Stimulated activated CD8-positive, alpha-beta memory T cell treated with anti-CD3 and anti-CD28 coated beads, Interleukin-15, amount 100 ng/mL, for 48 hours (primary cell): ENCODE results near the gene CALHM3.

ENCODE experiments used
- DNase-seq, 2 donors: peaks; one replicate each; pipeline ENCODE4 v3.0.0-alpha.2; 2020; ENCODE audit warnings: low read depth in 2 of 2

CALHM3 gene

DNA sequence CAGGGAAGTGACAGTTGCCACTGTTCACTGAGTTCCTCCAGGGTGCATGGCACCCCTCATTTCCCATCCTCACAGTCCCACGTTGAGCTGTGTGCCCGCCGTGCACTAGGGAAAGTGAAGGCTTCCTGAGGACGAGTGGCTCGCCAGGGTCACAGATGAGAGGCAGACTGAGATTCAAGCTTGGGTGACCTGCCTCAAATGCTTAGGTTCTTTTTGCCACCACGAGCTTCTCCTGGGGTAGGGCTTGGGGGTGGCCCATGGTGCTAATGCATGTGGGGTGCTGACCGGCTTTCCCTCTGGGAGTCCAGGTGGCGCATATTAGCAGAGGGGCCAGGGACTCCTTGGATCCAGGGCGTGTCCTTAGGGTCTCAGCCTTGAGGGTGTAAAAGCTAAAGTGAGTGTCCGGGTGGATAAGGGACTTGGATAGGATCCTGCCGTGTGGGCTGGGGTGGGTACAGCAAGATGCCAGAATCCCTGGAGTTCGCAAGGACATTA is 28.8 kb downstream of the CALHM3 start:
- DNase-seq, result no peak

GRCh38 chr10:103449208-103450144 is 29.6 kb downstream of the CALHM3 start:
- no peak for DNase-seq

DNA sequence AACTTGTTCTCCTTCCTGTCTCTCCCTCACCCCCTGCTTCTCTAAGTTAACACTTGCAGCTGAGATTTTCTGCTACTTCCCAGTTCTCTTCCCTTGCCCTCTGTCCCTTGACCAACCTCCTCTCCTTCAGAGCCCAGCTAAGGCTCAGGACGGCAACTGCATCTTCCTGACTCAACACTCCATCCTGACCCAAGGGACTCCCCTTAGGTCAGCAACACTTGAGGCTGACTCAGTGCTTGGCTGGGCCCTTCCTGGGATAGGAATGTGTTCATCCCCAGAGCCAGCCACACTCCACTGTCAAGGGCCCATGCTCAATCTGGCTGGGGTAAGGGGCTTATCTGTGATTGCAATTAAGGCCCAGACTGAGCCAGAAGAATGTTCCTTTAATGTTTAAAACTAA is 30.3 kb downstream of the CALHM3 start:
- DNase-seq, result no peak

DNA sequence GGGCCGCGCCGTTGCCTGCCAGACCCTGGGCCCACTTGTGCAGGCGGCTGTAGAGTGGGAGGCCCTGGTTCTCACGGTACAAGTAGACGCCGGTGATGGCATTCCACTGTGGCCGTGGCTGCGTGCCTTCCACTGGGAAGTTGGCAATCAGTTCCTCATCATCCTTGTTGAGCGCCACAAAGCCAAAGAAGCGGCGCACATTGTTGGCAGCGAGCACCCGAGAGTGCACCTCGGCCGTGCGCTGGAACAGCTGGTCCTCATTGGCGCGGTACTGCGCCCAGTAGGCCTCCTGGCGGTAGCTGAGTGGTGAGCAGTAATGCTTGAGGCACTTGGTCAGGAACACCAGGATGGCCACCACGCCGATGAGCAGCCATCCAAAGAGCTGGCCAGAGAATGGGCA is 31.9 kb downstream of the CALHM3 start:
- no peak for DNase-seq

GRCh38 chr10:103445767-103446567 is 33.1 kb downstream of the CALHM3 start:
- no peak for DNase-seq

GRCh38 chr10:103445366-103445765 is 33.7 kb downstream of the CALHM3 start:
- no peak for DNase-seq

DNA sequence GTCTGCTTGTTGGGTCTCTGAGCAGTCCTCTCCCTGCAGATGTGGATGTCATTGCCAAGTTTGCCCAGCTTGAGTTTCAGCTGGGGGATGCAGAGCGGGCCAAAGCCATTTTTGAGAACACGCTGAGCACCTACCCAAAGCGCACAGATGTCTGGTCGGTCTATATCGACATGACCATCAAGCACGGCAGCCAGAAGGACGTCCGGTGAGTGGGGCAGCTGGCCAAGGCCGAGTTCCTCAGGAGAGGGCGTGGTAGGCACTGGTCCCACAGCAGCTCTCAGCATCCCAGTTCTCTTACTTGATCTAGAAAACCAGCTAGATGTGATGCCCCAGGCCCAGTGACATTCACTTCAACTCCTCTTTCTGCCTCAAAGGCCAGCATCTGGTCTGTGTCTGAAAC is 34.6 kb downstream of the CALHM3 start:
- DNase-seq, result no peak

GRCh38 chr10:103443475-103444185 is 35.4 kb downstream of the CALHM3 start:
- DNase-seq, result no peak

GRCh38 chr10:103442031-103442461 is 37.0 kb downstream of the CALHM3 start:
- no peak for DNase-seq

DNA sequence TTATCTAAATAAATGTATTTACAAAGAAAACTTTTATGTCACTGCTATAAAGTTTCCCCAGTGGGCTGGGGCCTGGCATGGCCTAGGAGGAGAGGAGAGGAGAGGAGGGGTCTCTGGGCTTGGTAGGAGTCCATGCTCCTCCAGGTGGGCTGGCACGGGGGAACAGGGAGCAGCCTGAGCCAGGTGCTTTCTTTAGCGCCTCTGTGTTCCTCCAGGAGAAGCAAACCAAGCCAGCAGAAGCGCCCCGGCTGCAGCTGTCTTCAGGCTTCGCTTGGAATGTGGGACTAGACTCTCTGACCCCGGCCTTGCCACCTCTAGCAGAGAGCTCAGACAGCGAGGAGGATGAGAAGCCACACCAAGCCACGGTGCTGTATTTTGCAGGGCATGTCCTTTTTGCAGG is 37.4 kb downstream of the CALHM3 start:
- no peak for DNase-seq

DNA sequence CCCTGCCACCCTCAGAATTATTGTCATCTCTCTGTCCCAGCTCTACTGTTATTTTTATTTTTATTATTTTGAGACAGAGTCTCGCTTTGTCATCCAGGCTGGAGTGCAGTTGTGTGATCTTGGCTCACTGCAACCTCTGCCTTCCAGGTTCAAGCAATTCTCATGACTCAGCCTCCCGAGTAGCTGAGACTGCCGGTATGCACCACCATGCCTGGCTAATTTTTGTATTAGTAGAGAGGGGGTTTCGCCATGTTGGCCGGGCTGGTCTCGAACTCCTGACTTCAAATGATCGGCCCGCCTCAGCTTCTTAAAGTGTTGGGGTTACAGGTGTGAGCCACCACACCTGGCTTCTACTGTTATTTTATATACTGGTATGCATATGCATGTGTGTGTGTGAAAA is 37.8 kb downstream of the CALHM3 start:
- no peak for DNase-seq

GRCh38 chr10:103440416-103440815 is 38.6 kb downstream of the CALHM3 start:
- no peak for DNase-seq

- no peak for DNase-seq
Measured at GRCh38 chr10:103439776-103440175, 39.3 kb downstream of the CALHM3 start.

DNA sequence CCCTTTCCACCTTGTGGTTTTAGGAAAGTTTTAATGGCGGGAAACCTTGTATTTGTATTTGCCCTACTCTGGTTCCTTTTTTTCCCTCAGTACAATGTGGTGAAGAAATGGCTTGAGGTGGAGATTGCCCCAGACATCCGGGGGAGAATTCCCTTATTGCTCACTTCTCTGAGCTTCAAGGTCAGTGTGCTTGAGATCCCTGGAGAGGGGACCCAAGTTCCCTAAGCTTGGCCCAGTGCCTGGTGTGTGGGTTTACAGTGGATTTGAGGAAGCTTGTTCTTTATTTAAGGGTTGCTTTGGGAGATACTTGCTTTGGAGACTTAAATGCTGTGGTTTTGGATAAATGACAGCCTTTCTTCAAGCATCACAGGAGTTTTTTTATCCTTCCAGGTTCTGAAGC is 45.2 kb downstream of the CALHM3 start:
- DNase-seq, result no peak

DNA sequence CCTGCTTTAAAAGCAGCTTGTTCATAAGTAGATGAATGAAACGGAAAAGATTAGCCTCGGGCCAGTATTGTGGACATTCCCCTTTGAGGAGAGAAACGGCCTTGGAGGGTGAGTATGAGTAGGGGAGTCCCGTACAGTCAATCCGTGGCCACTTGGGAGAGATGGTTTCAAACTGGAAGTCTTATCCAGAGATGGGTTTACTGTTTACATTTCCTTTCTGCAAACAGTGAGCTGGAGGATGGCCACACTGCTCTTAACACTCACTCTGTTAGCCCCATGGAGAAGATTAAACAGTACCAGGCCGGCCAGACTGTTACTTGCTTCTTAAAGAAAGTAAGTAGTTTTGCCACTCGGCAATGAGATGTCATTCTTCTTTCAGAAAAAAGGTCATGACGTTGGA is 47.1 kb downstream of the CALHM3 start:
- DNase-seq, result no peak

DNA sequence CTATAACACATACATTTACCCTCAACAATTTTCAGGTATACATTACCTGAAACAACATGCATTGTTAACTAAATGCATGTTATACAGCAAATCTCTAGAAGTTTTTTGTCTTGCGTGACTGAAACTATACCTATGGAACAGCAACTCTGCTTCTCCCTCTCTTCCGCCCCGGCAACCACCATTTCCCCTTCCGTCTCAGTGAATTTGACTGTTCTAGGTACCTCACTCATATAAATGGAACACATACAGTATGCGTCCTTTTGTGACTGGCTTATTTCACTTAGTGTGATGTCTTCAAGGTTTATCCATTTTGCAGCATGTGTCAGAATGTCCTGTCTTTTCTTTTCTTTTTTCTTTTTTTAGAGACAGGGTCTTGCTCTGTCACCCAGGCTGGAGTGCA is 49.4 kb downstream of the CALHM3 start:
- no peak for DNase-seq

- no peak for DNase-seq
Measured at GRCh38 chr10:103428989-103429643, 49.9 kb downstream of the CALHM3 start.

GRCh38 chr10:103427866-103428265 is 51.2 kb downstream of the CALHM3 start:
- DNase-seq, result no peak

GRCh38 chr10:103423748-103424147 is 55.3 kb downstream of the CALHM3 start:
- DNase-seq, result no peak
